Trophoblast cell (in vitro differentiated cells and primary cell): Measurements from ENCODE around the gene COIL.

ENCODE experiments used
- DNase-seq, 2 donors: peaks; one replicate each; pipeline ENCODE4 v3.0.0-alpha.2; 2016
- H2AFZ ChIP-seq: 2 replicates; pipeline ENCODE4 v1.6.1; 2013; ENCODE audit warnings: low read length, moderate library complexity, mild to moderate bottlenecking; ENCODE audit not compliant: insufficient read depth, poor library complexity
- H2AK5ac ChIP-seq: 2 replicates; pipeline ENCODE4 v1.6.1; 2013; ENCODE audit warnings: mild to moderate bottlenecking, low read length
- H2BK120ac ChIP-seq: 2 replicates; pipeline ENCODE4 v1.6.1; 2013; ENCODE audit warnings: low read length, mild to moderate bottlenecking, moderate library complexity; ENCODE audit not compliant: insufficient read depth, poor library complexity
- H2BK12ac ChIP-seq: 2 replicates; pipeline ENCODE4 v1.6.1; 2013; ENCODE audit warnings: mild to moderate bottlenecking, low read length, moderate library complexity
- H2BK5ac ChIP-seq: 2 replicates; pipeline ENCODE4 v1.6.1; 2013; ENCODE audit warnings: low read length, low read depth, moderate library complexity, mild to moderate bottlenecking; ENCODE audit not compliant: poor library complexity
- H3K14ac ChIP-seq: 2 replicates; pipeline ENCODE4 v1.6.1; 2013; ENCODE audit warnings: mild to moderate bottlenecking, low read length
- H3K18ac ChIP-seq: 2 replicates; pipeline ENCODE4 v1.6.1; 2013; ENCODE audit warnings: mild to moderate bottlenecking, low read length
- H3K23ac ChIP-seq: 2 replicates; pipeline ENCODE4 v1.6.1; 2013; ENCODE audit warnings: low read length
- H3K27ac ChIP-seq: 2 replicates; pipeline ENCODE4 v1.5.1; 2013; ENCODE audit warnings: low read depth, mild to moderate bottlenecking, inconsistent platforms, low read length, moderate library complexity
- H3K27me3 ChIP-seq: 2 replicates; pipeline ENCODE4 v1.6.1; 2013; ENCODE audit warnings: inconsistent platforms, mild to moderate bottlenecking, low read length, moderate library complexity; ENCODE audit not compliant: insufficient read depth
- H3K36me3 ChIP-seq, 2 experiments: 1 replicate in 1 of 2; 2 replicates in 1 of 2; pipeline ENCODE4 v1.6.1; 2013; ENCODE audit warnings: low read length in 2 of 2, mild to moderate bottlenecking in 2 of 2, moderate library complexity in 1 of 2; ENCODE audit not compliant: insufficient read depth in 2 of 2, control insufficient read depth in 1 of 2
- H3K4ac ChIP-seq: 2 replicates; pipeline ENCODE4 v1.6.1; 2013; ENCODE audit warnings: low read depth, mild to moderate bottlenecking, low read length, moderate library complexity
- H3K4me1 ChIP-seq, 2 experiments: 1 replicate in 1 of 2; 2 replicates in 1 of 2; pipeline ENCODE4 v1.6.1; 2013; ENCODE audit warnings: low read length in 2 of 2, mild to moderate bottlenecking in 2 of 2, moderate library complexity in 1 of 2; ENCODE audit not compliant: insufficient read depth in 2 of 2, control insufficient read depth in 1 of 2
- H3K4me2 ChIP-seq: 2 replicates; pipeline ENCODE4 v1.6.1; 2013; ENCODE audit warnings: inconsistent platforms, mild to moderate bottlenecking, low read length, moderate library complexity
- H3K4me3 ChIP-seq: 2 replicates; pipeline ENCODE4 v1.5.1; 2013; ENCODE audit warnings: mild to moderate bottlenecking, low read depth, low read length, inconsistent platforms
- H3K79me1 ChIP-seq: one replicate; pipeline ENCODE4 v1.6.1; 2013; ENCODE audit warnings: low read length
- H3K79me2 ChIP-seq: 2 replicates; pipeline ENCODE4 v1.6.1; 2013; ENCODE audit warnings: low read length, mild to moderate bottlenecking; ENCODE audit not compliant: control insufficient read depth, insufficient read depth, poor library complexity
- H3K9ac ChIP-seq: 2 replicates; pipeline ENCODE4 v1.6.1; 2013; ENCODE audit warnings: mild to moderate bottlenecking, low read length
- H3K9me3 ChIP-seq: 2 replicates; pipeline ENCODE4 v1.6.1; 2013; ENCODE audit warnings: low read depth, mild to moderate bottlenecking, control low read depth, inconsistent platforms, low read length; ENCODE audit not compliant: insufficient read depth
- H4K12ac ChIP-seq: 2 replicates; pipeline ENCODE4 v1.6.1; 2013; ENCODE audit warnings: low read depth, mild to moderate bottlenecking, low read length, moderate library complexity
- H4K8ac ChIP-seq: 2 replicates; pipeline ENCODE4 v1.6.1; 2013; ENCODE audit warnings: low read depth, mild to moderate bottlenecking, low read length, moderate library complexity
- H4K91ac ChIP-seq: one replicate; pipeline ENCODE4 v1.6.1; 2013; ENCODE audit warnings: low read depth, mild to moderate bottlenecking, low read length, moderate library complexity
- WGBS: extraction: QIAGEN DNeasy Blood & Tissue Kit; methylation state at CpG from one replicate; pipeline ENCODE4 v1.1.7; 2013; ENCODE audit warnings: missing lambda C conversion rate; ENCODE audit not compliant: insufficient read length, insufficient coverage; ENCODE audit errors: extremely low coverage; 5-methylcytosine and 5-hydroxymethylcytosine counted together

The COIL gene

GRCh38 chr17:56898874-56899273, 62.0 kb downstream of the COIL start:
- WGBS, result no CpG with 5 or more reads among the region's 9 CpGs
- no peak overlapping the region for H4K8ac ChIP-seq
- H2BK120ac ChIP-seq, result no peak overlapping the region
- no peak overlapping the region for H2AFZ ChIP-seq
- no peak overlapping the region for H2AK5ac ChIP-seq
- H3K18ac ChIP-seq, result no peak overlapping the region
- H3K27ac ChIP-seq, result no peak overlapping the region
- H2BK12ac ChIP-seq, result no peak overlapping the region
- no peaks in the 10 kb centered on the region for H3K4me1 ChIP-seq
- no peak overlapping the region for H4K12ac ChIP-seq
- no peaks in the 10 kb centered on the region for H3K27me3 ChIP-seq
- H4K91ac ChIP-seq, result no peak overlapping the region
- no peak overlapping the region for H3K4me2 ChIP-seq
- H3K14ac ChIP-seq, result no peak overlapping the region
- no peak for DNase-seq
- H3K79me2 ChIP-seq, result no peaks in the 10 kb centered on the region
- peaks cover 2% of the 10 kb centered on the region for H3K9me3 ChIP-seq
- peaks cover 25 to 27% of the 10 kb centered on the region in 2 experiments for H3K36me3 ChIP-seq
- no peak overlapping the region for H3K23ac ChIP-seq
- no peak overlapping the region for H3K9ac ChIP-seq
- no peak overlapping the region for H3K4ac ChIP-seq
- H2BK5ac ChIP-seq, result no peak overlapping the region
- no peak overlapping the region for H3K4me3 ChIP-seq
- no peaks in the 10 kb centered on the region for H3K79me1 ChIP-seq

- H3K4me3 ChIP-seq, result no peak overlapping the region
- H4K12ac ChIP-seq, result no peak overlapping the region
- no peak overlapping the region for H2BK5ac ChIP-seq
- no peak for DNase-seq
- no peaks in the 10 kb centered on the region for H3K27me3 ChIP-seq
- no peak overlapping the region for H3K4ac ChIP-seq
- no peak overlapping the region for H2BK120ac ChIP-seq
- H3K4me2 ChIP-seq, result no peak overlapping the region
- H3K79me2 ChIP-seq, result no peaks in the 10 kb centered on the region
- H2AK5ac ChIP-seq, result no peak overlapping the region
- no peak overlapping the region for H3K23ac ChIP-seq
- WGBS, result no CpG with 5 or more reads among the region's 14 CpGs
- H3K36me3 ChIP-seq, result peaks cover 26 to 28% of the 10 kb centered on the region in 2 experiments
- no peak overlapping the region for H3K18ac ChIP-seq
- peaks cover 2% of the 10 kb centered on the region for H3K9me3 ChIP-seq
- no peak overlapping the region for H2BK12ac ChIP-seq
- no peaks in the 10 kb centered on the region for H3K4me1 ChIP-seq
- no peaks in the 10 kb centered on the region for H3K79me1 ChIP-seq
- no peak overlapping the region for H4K8ac ChIP-seq
- peak overlapping the region; percentile 20 for H3K9ac ChIP-seq
- no peak overlapping the region for H4K91ac ChIP-seq
- H3K27ac ChIP-seq, result no peak overlapping the region
- no peak overlapping the region for H2AFZ ChIP-seq
- H3K14ac ChIP-seq, result no peak overlapping the region
Measured at GRCh38 chr17:56897646-56898424, 63.0 kb downstream of the COIL start.

GRCh38 chr17:56896968-56897359, 63.9 kb downstream of the COIL start:
- no peak overlapping the region for H2BK120ac ChIP-seq
- H3K14ac ChIP-seq, result no peak overlapping the region
- no peaks in the 10 kb centered on the region for H3K4me1 ChIP-seq
- H3K27me3 ChIP-seq, result no peaks in the 10 kb centered on the region
- H2BK5ac ChIP-seq, result no peak overlapping the region
- no peak overlapping the region for H2BK12ac ChIP-seq
- no peak overlapping the region for H3K4ac ChIP-seq
- H3K18ac ChIP-seq, result no peak overlapping the region
- H4K8ac ChIP-seq, result no peak overlapping the region
- no peak overlapping the region for H4K91ac ChIP-seq
- peaks cover 22 to 24% of the 10 kb centered on the region in 2 experiments for H3K36me3 ChIP-seq
- no peak overlapping the region for H3K4me2 ChIP-seq
- H3K27ac ChIP-seq, result no peak overlapping the region
- no peak overlapping the region for H2AFZ ChIP-seq
- no peak overlapping the region for H2AK5ac ChIP-seq
- no peak overlapping the region for H4K12ac ChIP-seq
- H3K79me2 ChIP-seq, result no peaks in the 10 kb centered on the region
- H3K79me1 ChIP-seq, result no peaks in the 10 kb centered on the region
- no peak for DNase-seq
- no peak overlapping the region for H3K9ac ChIP-seq
- H3K23ac ChIP-seq, result no peak overlapping the region
- no peaks in the 10 kb centered on the region for H3K9me3 ChIP-seq
- no peak overlapping the region for H3K4me3 ChIP-seq
- no CpG with 5 or more reads among the region's 4 CpGs for WGBS

GRCh38 chr17:56896217-56896967, 64.5 kb downstream of the COIL start:
- Histone ChIP-seq H3K4ac (no peak overlapping the region), H3K9me3 (no peaks in the 10 kb centered on the region), H4K12ac (no peak overlapping the region), H2AFZ (no peak overlapping the region), H3K79me2 (no peaks in the 10 kb centered on the region), H3K14ac (no peak overlapping the region), H2BK12ac (no peak overlapping the region), H3K18ac (no peak overlapping the region), H3K36me3 (peaks cover 25 to 29% of the 10 kb centered on the region in 2 experiments), H2BK5ac (no peak overlapping the region), H3K4me1 (no peaks in the 10 kb centered on the region), H3K23ac (no peak overlapping the region), H4K91ac (no peak overlapping the region), H4K8ac (no peak overlapping the region), H2BK120ac (no peak overlapping the region), H3K9ac (no peak overlapping the region), H3K27me3 (no peaks in the 10 kb centered on the region), H3K4me2 (no peak overlapping the region), H3K79me1 (no peaks in the 10 kb centered on the region), H3K4me3 (no peak overlapping the region), H3K27ac (no peak overlapping the region), H2AK5ac (no peak overlapping the region)
- DNase-seq, result peak; percentile 14 to 52
- WGBS, result no CpG with 5 or more reads among the region's 3 CpGs
